Measurements from ENCODE around the gene UBIAD1.

GRCh38 chr1:11284784-11285183 lies 11.8 kb downstream of the UBIAD1 start:
- no peak for TF ChIP-seq CTCF (IDR thresholded peaks at IDR 0.05)
- no peak for TF ChIP-seq POLR2A (IDR thresholded peaks at IDR 0.05)
